ENCODE data around the gene HPCAL1. TPM values are rescaled to one million over a fixed set of nuclear protein-coding genes. Genes with fewer than 3 reads are reported as not detected.

The HPCAL1 gene
- 46.0 TPM for total RNA-seq (2013)
- 10 to 100 TPM; 82.1 to 99.5 (median 98.0) TPM for polyA plus RNA-seq
- 34.1 and 49.8 TPM in 2 replicates for polyA minus RNA-seq
- 3.9 to 55.9 (median 40.5) reads per million in 11 experiments for total RNA-seq

- no peaks in the 10 kb centered on the region for H3K36me3 ChIP-seq (replicated peaks in 1 of 2; ENCODE audit: control insufficient read depth in 1 of 2, insufficient read depth in 2 of 2, low read length in 2 of 2)
- H3K27ac ChIP-seq (ENCODE audit: low read depth in 1 of 2, low read length in 2 of 2), result peak within 1 kb of the TSS; percentile 87 to 94
- DNase-seq, result peak; percentile 90 to 91 (median 90)
- H3K4me3 Mint-ChIP-seq, result peak within 1 kb of the TSS; percentile 98 to 100
- no peaks in the 10 kb centered on the region for H3K9me3 ChIP-seq (replicated peaks in 1 of 2; ENCODE audit: control insufficient read depth in 1 of 2, insufficient read depth in 1 of 2, low read length in 2 of 2)
- peaks cover 0 to 5% (median 4%) of the 10 kb centered on the region in 3 donors for H3K27me3 Mint-ChIP-seq (ENCODE audit: low read depth in 3 of 3)
- intact Hi-C loops (cut with micrococcal nuclease), result loop anchor here (2.0 to 10.0 kb wide), 4 partner anchors 20 to 180 kb away; partner anchors contain the start of gene RRM2 (in 2 of the 2)
- H3K4me1 Mint-ChIP-seq, result peaks cover 76% of the 10 kb centered on the region
- H4K20me1 ChIP-seq (ENCODE audit: insufficient read depth, low read length), result peaks cover 47% of the 10 kb centered on the region
- peak within 1 kb of the TSS; percentile 82 for H3K9ac ChIP-seq (ENCODE audit: insufficient read depth, low read length, poor library complexity, severe bottlenecking)
- TF ChIP-seq CTCF (IDR thresholded peaks at IDR 0.05), result peak; percentile 76
- peaks cover 64 to 92% of the 10 kb centered on the region in 2 donors for H3K4me1 ChIP-seq (ENCODE audit: control insufficient read depth in 1 of 2, insufficient read depth in 2 of 2, low read length in 2 of 2)
- H3K27ac Mint-ChIP-seq, result peak within 1 kb of the TSS; percentile 83 to 95 (median 92)
- H3K9me3 Mint-ChIP-seq, result peaks cover 0 to 9% (median 0%) of the 10 kb centered on the region in 7 donors
- peaks cover 50% of the 10 kb centered on the region for H3K79me2 ChIP-seq (ENCODE audit: insufficient read depth, low read length)
- H3K4me2 ChIP-seq (replicated peaks; ENCODE audit: extremely low read depth, low read length, poor library complexity, severe bottlenecking), result peak within 1 kb of the TSS; percentile 99
- peak within 1 kb of the TSS; percentile 79 to 93 (median 84) for H3K4me3 ChIP-seq (replicated peaks in 1 of 3; ENCODE audit: low read depth in 2 of 3, low read length in 3 of 3)
- H3K36me3 Mint-ChIP-seq, result peaks cover 12 to 15% of the 10 kb centered on the region in 2 donors
- no peaks in the 10 kb centered on the region for H3K27me3 ChIP-seq (ENCODE audit: control insufficient read depth in 2 of 2, insufficient read depth in 2 of 2, low read length in 2 of 2)
- H2AFZ ChIP-seq (ENCODE audit: insufficient read depth, low read depth, low read length, poor library complexity, severe bottlenecking), result peak within 1 kb of the TSS; percentile 62
- under 1% methylated on average over 72 of the region's 87 CpGs for WGBS (ENCODE audit: insufficient coverage)
Measured at GRCh38 chr2:10302479-10303180, at the start of gene HPCAL1. Gene HPCAL1, plus strand, starts transcription at chr2:10302904. Its CDS starts 116,854 bp downstream, at chr2:10419758.

GRCh38 chr2:10253596-10254372, 48.9 kb upstream of the HPCAL1 start:
- peaks cover 13 to 24% of the 10 kb centered on the region in 2 donors for H3K4me1 ChIP-seq (ENCODE audit: control insufficient read depth in 1 of 2, insufficient read depth in 2 of 2, low read length in 2 of 2)
- DNase-seq, result no peak
- WGBS (ENCODE audit: insufficient coverage), result 82% methylated on average over 11 of the region's 18 CpGs
- peak overlapping the region in 1 of 2 donors; percentile 44 for H3K4me3 Mint-ChIP-seq
- H3K36me3 Mint-ChIP-seq, result peaks cover 0 to 6% of the 10 kb centered on the region in 2 donors
- no peaks in the 10 kb centered on the region for H3K36me3 ChIP-seq (replicated peaks in 1 of 2; ENCODE audit: control insufficient read depth in 1 of 2, insufficient read depth in 2 of 2, low read length in 2 of 2)
- H3K9me3 ChIP-seq (replicated peaks in 1 of 2; ENCODE audit: control insufficient read depth in 1 of 2, insufficient read depth in 1 of 2, low read length in 2 of 2), result peaks cover 2 to 19% of the 10 kb centered on the region in 2 donors
- no peak for TF ChIP-seq CTCF (IDR thresholded peaks at IDR 0.05)
- peak overlapping the region; percentile 55 for H2AFZ ChIP-seq (ENCODE audit: insufficient read depth, low read depth, low read length, poor library complexity, severe bottlenecking)
- H4K20me1 ChIP-seq (ENCODE audit: insufficient read depth, low read length), result no peaks in the 10 kb centered on the region
- H3K4me1 Mint-ChIP-seq, result peaks cover 9% of the 10 kb centered on the region
- no peak overlapping the region for H3K27ac ChIP-seq (ENCODE audit: low read depth in 1 of 2, low read length in 2 of 2)
- intact Hi-C loops (cut with micrococcal nuclease), result no loop called here
- H3K4me2 ChIP-seq (replicated peaks; ENCODE audit: extremely low read depth, low read length, poor library complexity, severe bottlenecking), result no peak overlapping the region
- H3K9ac ChIP-seq (ENCODE audit: insufficient read depth, low read length, poor library complexity, severe bottlenecking), result peak overlapping the region; percentile 8
- peaks cover 9 to 25% (median 22%) of the 10 kb centered on the region in 7 donors for H3K9me3 Mint-ChIP-seq
- H3K79me2 ChIP-seq (ENCODE audit: insufficient read depth, low read length), result no peaks in the 10 kb centered on the region
- H3K4me3 ChIP-seq (replicated peaks in 1 of 3; ENCODE audit: low read depth in 2 of 3, low read length in 3 of 3), result no peak overlapping the region
- H3K27me3 ChIP-seq (ENCODE audit: control insufficient read depth in 2 of 2, insufficient read depth in 2 of 2, low read length in 2 of 2), result peaks cover 0 to 15% of the 10 kb centered on the region in 2 donors
- H3K27me3 Mint-ChIP-seq (ENCODE audit: low read depth in 3 of 3), result peaks cover 24 to 50% (median 42%) of the 10 kb centered on the region in 3 donors
- peak overlapping the region in 3 of 7 donors; percentile 65 to 70 (median 68) for H3K27ac Mint-ChIP-seq
